Osteoblast (primary cell): ENCODE data around the gene CTSS. TPM values are rescaled to one million over a fixed set of nuclear protein-coding genes. Genes with fewer than 3 reads are reported as not detected.

Source experiments
- DNase-seq: peaks from one replicate; pipeline ENCODE4 v3.0.0; 2011; ENCODE audit warnings: low spot score, mixed read lengths; ENCODE audit not compliant: insufficient read length; ENCODE audit errors: missing footprints
- H2AFZ ChIP-seq: 2 replicates; pipeline ENCODE4 v1.6.0; 2011; ENCODE audit warnings: mild to moderate bottlenecking, low read length
- H3K27ac ChIP-seq: 2 replicates; pipeline ENCODE4 v1.5.1; 2011; ENCODE audit warnings: mild to moderate bottlenecking, low read depth, low read length, moderate library complexity
- H3K27me3 ChIP-seq: 2 replicates; pipeline ENCODE4 v1.6.0; 2012; ENCODE audit warnings: mild to moderate bottlenecking, control low read depth, inconsistent platforms, low read length, moderate library complexity; ENCODE audit not compliant: insufficient read depth
- H3K36me3 ChIP-seq: 2 replicates; pipeline ENCODE4 v1.5.1; 2011; ENCODE audit warnings: mild to moderate bottlenecking, low read length, control low read depth, moderate library complexity; ENCODE audit not compliant: insufficient read depth
- H3K4me1 ChIP-seq: 2 replicates; pipeline ENCODE4 v1.5.1; 2011; ENCODE audit warnings: mild to moderate bottlenecking, low read length, control low read depth, moderate library complexity; ENCODE audit not compliant: insufficient read depth
- H3K4me2 ChIP-seq: 2 replicates; pipeline ENCODE4 v1.6.0; 2011; ENCODE audit warnings: mild to moderate bottlenecking, low read length; ENCODE audit not compliant: insufficient read depth
- H3K4me3 ChIP-seq: fragments of 200-600 bp; sonication (generic); 3 replicates; pipeline ENCODE4 v1.5.1; 2012; ENCODE audit warnings: mild to moderate bottlenecking, low read length, inconsistent platforms; ENCODE audit not compliant: insufficient read depth
- H3K79me2 ChIP-seq: 2 replicates; pipeline ENCODE4 v1.6.0; 2012; ENCODE audit warnings: mild to moderate bottlenecking, low read length, control low read depth, inconsistent platforms; ENCODE audit not compliant: insufficient read depth
- H3K9me3 ChIP-seq: 2 replicates; pipeline ENCODE4 v1.5.1; 2011; ENCODE audit warnings: low read depth, low read length, control low read depth
- H4K20me1 ChIP-seq: 2 replicates; pipeline ENCODE4 v1.6.0; 2012; ENCODE audit warnings: mild to moderate bottlenecking, low read length, control low read depth; ENCODE audit not compliant: insufficient read depth
- CTCF ChIP-seq: IDR thresholded peaks from 2 replicates; pipeline ENCODE4 v1.5.1; 2011; ENCODE audit warnings: mild to moderate bottlenecking, low read depth, low read length, moderate library complexity; ENCODE audit errors: extremely low read depth
- total RNA-seq: library from RNA; depleted of rRNA; stranded (reverse); fragments of >200 nt; gene quantifications from 2 replicates; pipeline ENCODE4 v1.2.3, GENCODE V29; 2012

Gene CTSS
- total RNA-seq, 1 donor = 16.3 TPM

- Histone ChIP-seq H3K4me3 (no peak overlapping the region), H3K27ac (no peak overlapping the region), H3K4me1 (no peaks in the 10 kb centered on the region), H3K27me3 (no peaks in the 10 kb centered on the region), H3K4me2 (no peak overlapping the region), H4K20me1 (no peaks in the 10 kb centered on the region), H3K36me3 (no peaks in the 10 kb centered on the region), H3K79me2 (no peaks in the 10 kb centered on the region), H3K9me3 (no peaks in the 10 kb centered on the region), H2AFZ (no peak overlapping the region)
- TF ChIP-seq CTCF = no peak
- DNase-seq = no peak
Observed at GRCh38 chr1:150730130-150730721, 35.4 kb downstream of the CTSS start.

- H2AFZ ChIP-seq = no peak overlapping the region
- H3K79me2 ChIP-seq = no peaks in the 10 kb centered on the region
- no peak for DNase-seq
- no peaks in the 10 kb centered on the region for H3K27me3 ChIP-seq
- TF ChIP-seq CTCF = no peak
- no peaks in the 10 kb centered on the region for H4K20me1 ChIP-seq
- H3K36me3 ChIP-seq = no peaks in the 10 kb centered on the region
- H3K9me3 ChIP-seq = no peaks in the 10 kb centered on the region
- no peak overlapping the region for H3K4me2 ChIP-seq
- no peaks in the 10 kb centered on the region for H3K4me1 ChIP-seq
- no peak overlapping the region for H3K4me3 ChIP-seq
- no peak overlapping the region for H3K27ac ChIP-seq
Observed at GRCh38 chr1:150724336-150724735, 41.2 kb downstream of the CTSS start.

- Histone ChIP-seq H3K9me3 (no peaks in the 10 kb centered on the region), H2AFZ (no peak within 1 kb of the TSS), H3K36me3 (no peaks in the 10 kb centered on the region), H3K4me1 (no peaks in the 10 kb centered on the region), H3K4me2 (no peak within 1 kb of the TSS), H4K20me1 (no peaks in the 10 kb centered on the region), H3K79me2 (no peaks in the 10 kb centered on the region), H3K27me3 (no peaks in the 10 kb centered on the region), H3K27ac (no peak within 1 kb of the TSS), H3K4me3 (no peak within 1 kb of the TSS)
- no peak for DNase-seq
- no peak for TF ChIP-seq CTCF
Observed at GRCh38 chr1:150720703-150721102, 44.9 kb downstream of the CTSS start, which contains the start of gene HORMAD1. Gene HORMAD1, minus strand, starts transcription at chr1:150720895. Its CDS starts 1,390 bp downstream, at chr1:150719505.

- Histone ChIP-seq H4K20me1 (no peaks in the 10 kb centered on the region), H3K27me3 (no peaks in the 10 kb centered on the region), H2AFZ (no peak overlapping the region), H3K27ac (no peak overlapping the region), H3K4me2 (no peak overlapping the region), H3K79me2 (no peaks in the 10 kb centered on the region), H3K4me3 (no peak overlapping the region), H3K4me1 (no peaks in the 10 kb centered on the region), H3K9me3 (no peaks in the 10 kb centered on the region), H3K36me3 (no peaks in the 10 kb centered on the region)
- DNase-seq = no peak
- no peak for TF ChIP-seq CTCF
Observed at GRCh38 chr1:150720098-150720497, 45.5 kb downstream of the CTSS start.
